ENCODE data around the gene SGO2. TPM values are rescaled to one million over a fixed set of nuclear protein-coding genes. Genes with fewer than 3 reads are reported as not detected.

SGO2 gene
- total and polyA plus RNA-seq, 2 donors (not counting 3 experiments of a cell fraction or from before 2014, with no cell fraction given), result 1.7 to 20.5 TPM

GRCh38 chr2:200525066-200525465 lies 941 bp upstream of the SGO2 start:
- H2AFZ ChIP-seq (ENCODE audit: low read depth, low read length), result no peak overlapping the region
- peaks cover 8% of the 10 kb centered on the region for H3K4me1 ChIP-seq (ENCODE audit: control insufficient read depth, extremely low read depth, insufficient read depth, low read length)
- no peak for DNase-seq (ENCODE audit: low read depth, low spot score)
- ChIA-PET CTCF (interaction anchor here (0.8 to 1.5 kb wide), 5 partner anchors 12 to 552 kb away, joined by 3 to 5 read pairs (median 3); partner anchors contain the start of genes AOX1 and KCTD18), POLR2A (no interaction called here)
- no peak overlapping the region for H3K27ac ChIP-seq (ENCODE audit: insufficient read depth, low read depth, low read length)
- no peaks in the 10 kb centered on the region for H3K9me1 ChIP-seq (replicated peaks; ENCODE audit: control insufficient read depth, extremely low read depth, insufficient read depth, low read length)
- no peaks in the 10 kb centered on the region for H4K20me1 ChIP-seq (replicated peaks; ENCODE audit: control insufficient read depth, extremely low read depth, insufficient read depth, low read length)
- peak overlapping the region in 1 of 3 experiments; percentile 83 for H3K4me3 ChIP-seq (replicated peaks in 1 of 3; ENCODE audit: insufficient read depth in 1 of 3, low read depth in 1 of 3, low read length in 3 of 3)
- FAIRE-seq, result no peak
- no peaks in the 10 kb centered on the region for H3K36me3 ChIP-seq (ENCODE audit: control insufficient read depth in 2 of 2, extremely low read depth in 1 of 2, insufficient read depth in 2 of 2, low read length in 2 of 2)
- H3K9ac ChIP-seq (replicated peaks; ENCODE audit: extremely low read depth, insufficient read depth, low read length), result no peak overlapping the region
- peaks cover 37% of the 10 kb centered on the region for H3K79me2 ChIP-seq (ENCODE audit: control insufficient read depth, insufficient read depth, low read length)
- BruUV-seq (replicated peaks), result no TSS peak
- dilution Hi-C loops (cut with MboI; ENCODE audit: extremely low pct_ligation_motif_present, low sequenced_read_pairs) (no loop called here), intact Hi-C loops (cut with micrococcal nuclease) (loop anchor here (5.0 kb wide), 1 partner anchor 912 kb away; no protein-coding TSS in a partner anchor)
- H3K4me2 ChIP-seq (ENCODE audit: insufficient read depth, low read length), result peak overlapping the region; percentile 91
- H3K9me3 ChIP-seq (replicated peaks; ENCODE audit: control insufficient read depth, insufficient read depth, low read length), result no peaks in the 10 kb centered on the region
- no peak for TF ChIP-seq POLR2AphosphoS5 (IDR thresholded peaks at IDR 0.05; ENCODE audit: insufficient read depth, low read depth, low read length)
- no peak for TF ChIP-seq EZH2 (IDR thresholded peaks at IDR 0.05; ENCODE audit: borderline replicate concordance, low read depth, low read length, severe bottlenecking)
- TF ChIP-seq FOS (IDR thresholded peaks at IDR 0.05; ENCODE audit: borderline replicate concordance, insufficient read depth, low read length), result no peak
- TF ChIP-seq GATA2 (IDR thresholded peaks at IDR 0.05; ENCODE audit: insufficient read depth, insufficient read length, low read depth, low read length), result no peak
- TF ChIP-seq MAX (IDR thresholded peaks at IDR 0.05; ENCODE audit: insufficient read depth, insufficient read length), result no peak
- TF ChIP-seq CTCF (IDR thresholded peaks at IDR 0.05; ENCODE audit: extremely low read depth in 1 of 2, insufficient read depth in 1 of 2, low read depth in 1 of 2, low read length in 2 of 2), result no peak
- no peak for TF ChIP-seq POLR2A (IDR thresholded peaks at IDR 0.05; ENCODE audit: low read depth, low read length)
- no peak for TF ChIP-seq MYC (IDR thresholded peaks at IDR 0.05; ENCODE audit: low read depth, low read length)
- no peak for TF ChIP-seq JUN (IDR thresholded peaks at IDR 0.05; ENCODE audit: borderline replicate concordance, insufficient read depth, insufficient read length, low read depth)
- peaks cover 21 to 24% of the 10 kb centered on the region in 2 experiments for H3K27me3 ChIP-seq (ENCODE audit: control insufficient read depth in 2 of 2, insufficient read depth in 2 of 2, low read length in 2 of 2)
